ENCODE results near the gene TAGLN3.
A peak's percentile ranks its signal among the peaks of the same experiment; 100 is the strongest.

The TAGLN3 gene

DNA sequence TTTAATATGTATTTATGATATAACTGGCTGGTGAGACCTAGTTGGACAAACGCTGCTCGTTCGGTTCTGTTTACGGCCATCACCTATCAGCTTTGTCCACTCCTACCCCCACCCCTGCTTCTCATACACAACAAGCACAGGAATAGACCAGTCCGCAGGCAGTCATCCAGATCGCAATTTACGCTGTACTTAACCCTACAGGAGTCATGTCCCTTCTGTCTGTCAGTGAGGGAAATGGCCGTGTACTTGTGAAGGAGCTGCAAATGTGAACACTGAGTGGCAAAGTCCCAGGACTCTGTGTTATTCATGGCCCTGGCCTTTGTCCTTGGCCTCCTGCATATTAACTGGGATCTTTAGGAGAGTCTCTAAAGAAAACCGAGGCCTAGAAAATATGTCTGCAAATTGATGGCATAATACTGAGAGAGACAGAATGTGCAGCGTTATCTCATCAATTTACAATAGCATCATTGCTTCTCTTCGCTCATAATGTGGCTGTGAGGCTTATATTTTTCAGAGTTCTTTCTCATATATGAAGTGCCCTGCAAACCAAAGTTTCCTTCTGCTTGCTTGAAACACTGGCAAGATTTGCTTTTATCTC lies 27.1 kb upstream of the TAGLN3 start:
- POLR2A ChIA-PET: no interaction called here
- TF ChIP-seq ZBTB20 (tag by site-specific recombination; IDR thresholded peaks at IDR 0.05): peak; percentile 72
- 0 out of 2 replicates have a peak, but pooled peaks have one; percentile 36 for TF ChIP-seq TRIM28 (IDR thresholded peaks at IDR 0.05; ENCODE audit: borderline replicate concordance, low read length)
- TF ChIP-seq ZNF549 (tag by site-specific recombination; IDR thresholded peaks at IDR 0.05): no peak

GRCh38 chr3:111972891-111973290 lies 25.8 kb upstream of the TAGLN3 start:
- H3K36me3 ChIP-seq (ENCODE audit: control insufficient read depth in 2 of 2, insufficient read depth in 1 of 2, low read length in 2 of 2): no peaks in the 10 kb centered on the region
- H3K4me3 ChIP-seq (ENCODE audit: low read depth, low read length): no peak overlapping the region
- no peaks in the 10 kb centered on the region for H3K4me1 ChIP-seq (ENCODE audit: control insufficient read depth, insufficient read depth, low read length)
- no peak overlapping the region for H3K27ac ChIP-seq (ENCODE audit: extremely low read depth, low read depth, low read length)
- no peaks in the 10 kb centered on the region for H3K9me3 ChIP-seq (ENCODE audit: control insufficient read depth, insufficient read depth, low read depth, low read length)
- TF ChIP-seq ZNF398 (tag by site-specific recombination; IDR thresholded peaks at IDR 0.05): 0 out of 2 replicates have a peak, but pooled peaks have one; percentile 14
- 0 out of 2 replicates have a peak, but pooled peaks have one; percentile 13 for TF ChIP-seq PRDM6 (tag by site-specific recombination; IDR thresholded peaks at IDR 0.05)
- TF ChIP-seq GLIS1 (tag by site-specific recombination; IDR thresholded peaks at IDR 0.05): peak; percentile 26; the same call in 1 of the 2 replicates
- TF ChIP-seq ZNF112 (tag by site-specific recombination; IDR thresholded peaks at IDR 0.05): no peak
- ChIA-PET POLR2A (no interaction called here), CTCF (interaction anchor here (0.6 kb wide), 1 partner anchor 267 kb away, joined by 3 read pairs; no protein-coding TSS in a partner anchor)

More for the DNA sequence above, 27.1 kb upstream of the TAGLN3 start:
- Histone ChIP-seq H3K4me1 (ENCODE audit: control insufficient read depth, insufficient read depth, low read length) (no peaks in the 10 kb centered on the region), H3K27ac (ENCODE audit: extremely low read depth, low read depth, low read length) (no peak overlapping the region), H3K4me3 (ENCODE audit: low read depth, low read length) (no peak overlapping the region), H3K9me3 (ENCODE audit: control insufficient read depth, insufficient read depth, low read depth, low read length) (no peaks in the 10 kb centered on the region), H3K36me3 (ENCODE audit: control insufficient read depth in 2 of 2, insufficient read depth in 1 of 2, low read length in 2 of 2) (no peaks in the 10 kb centered on the region)
- CTCF ChIA-PET: interaction anchor here (0.6 to 6.0 kb wide), 4 partner anchors 11 to 254 kb away, joined by 3 to 107 read pairs (median 3); no protein-coding TSS in a partner anchor

- Histone ChIP-seq H3K4me3 (ENCODE audit: low read depth, low read length) (no peak overlapping the region), H3K27ac (ENCODE audit: extremely low read depth, low read depth, low read length) (no peak overlapping the region), H3K36me3 (ENCODE audit: control insufficient read depth in 2 of 2, insufficient read depth in 1 of 2, low read length in 2 of 2) (no peaks in the 10 kb centered on the region), H3K4me1 (ENCODE audit: control insufficient read depth, insufficient read depth, low read length) (no peaks in the 10 kb centered on the region), H3K9me3 (ENCODE audit: control insufficient read depth, insufficient read depth, low read depth, low read length) (no peaks in the 10 kb centered on the region)
- CTCF ChIA-PET: interaction anchor here (1.3 kb wide), 1 partner anchor 259 kb away, joined by 4 read pairs; no protein-coding TSS in a partner anchor
- TF ChIP-seq REST (tag by site-specific recombination; IDR thresholded peaks at IDR 0.05): no peak
- no peak for TF ChIP-seq SETDB1 (IDR thresholded peaks at IDR 0.05; ENCODE audit: insufficient read length, low read length)
- no peak for TF ChIP-seq ZNF23 (tag by site-specific recombination; IDR thresholded peaks at IDR 0.05; ENCODE audit: borderline replicate concordance)
- no peak for TF ChIP-seq OVOL3 (tag by site-specific recombination; IDR thresholded peaks at IDR 0.05)
- no peak for TF ChIP-seq ZFHX2 (tag by site-specific recombination; conservative IDR thresholded peaks at IDR 0.05)
- TF ChIP-seq ZNF10 (tag by site-specific recombination; IDR thresholded peaks at IDR 0.05): no peak
- TF ChIP-seq, protein P1, sequence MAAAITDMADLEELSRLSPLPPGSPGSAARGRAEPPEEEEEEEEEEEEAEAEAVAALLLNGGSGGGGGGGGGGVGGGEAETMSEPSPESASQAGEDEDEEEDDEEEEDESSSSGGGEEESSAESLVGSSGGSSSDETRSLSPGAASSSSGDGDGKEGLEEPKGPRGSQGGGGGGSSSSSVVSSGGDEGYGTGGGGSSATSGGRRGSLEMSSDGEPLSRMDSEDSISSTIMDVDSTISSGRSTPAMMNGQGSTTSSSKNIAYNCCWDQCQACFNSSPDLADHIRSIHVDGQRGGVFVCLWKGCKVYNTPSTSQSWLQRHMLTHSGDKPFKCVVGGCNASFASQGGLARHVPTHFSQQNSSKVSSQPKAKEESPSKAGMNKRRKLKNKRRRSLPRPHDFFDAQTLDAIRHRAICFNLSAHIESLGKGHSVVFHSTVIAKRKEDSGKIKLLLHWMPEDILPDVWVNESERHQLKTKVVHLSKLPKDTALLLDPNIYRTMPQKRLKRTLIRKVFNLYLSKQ (tag by site-specific recombination; IDR thresholded peaks at IDR 0.05; ENCODE audit: borderline replicate concordance): no peak
- TF ChIP-seq ZNF133 (tag by site-specific recombination; IDR thresholded peaks at IDR 0.05): no peak
- no peak for TF ChIP-seq KLF8 (tag by site-specific recombination; IDR thresholded peaks at IDR 0.05)
- TF ChIP-seq RBAK (tag by site-specific recombination; IDR thresholded peaks at IDR 0.05): no peak
- no peak for TF ChIP-seq ZIC2 (tag by site-specific recombination; IDR thresholded peaks at IDR 0.05)
- no peak for TF ChIP-seq ZNF350 (tag by site-specific recombination; IDR thresholded peaks at IDR 0.05)
- no peak for TF ChIP-seq HOXD13 (CRISPR knock-in tag; IDR thresholded peaks at IDR 0.05; ENCODE audit: borderline replicate concordance)
- no peak for TF ChIP-seq ZNF274 (IDR thresholded peaks at IDR 0.05; ENCODE audit: low read length)
- no peak for TF ChIP-seq ZNF274 (tag by site-specific recombination; IDR thresholded peaks at IDR 0.05; ENCODE audit: borderline replicate concordance)
- POLR2A ChIA-PET: no interaction called here
Observed at GRCh38 chr3:111975131-111975530, 23.6 kb upstream of the TAGLN3 start.
